NCI-H2171 (cell line): Measurements from ENCODE around the gene MXRA7.

Experiments
- DNase-seq: peaks from one replicate; lab custom pipeline; 2025; lab: John Stamatoyannopoulos, UW

Gene MXRA7

DNA sequence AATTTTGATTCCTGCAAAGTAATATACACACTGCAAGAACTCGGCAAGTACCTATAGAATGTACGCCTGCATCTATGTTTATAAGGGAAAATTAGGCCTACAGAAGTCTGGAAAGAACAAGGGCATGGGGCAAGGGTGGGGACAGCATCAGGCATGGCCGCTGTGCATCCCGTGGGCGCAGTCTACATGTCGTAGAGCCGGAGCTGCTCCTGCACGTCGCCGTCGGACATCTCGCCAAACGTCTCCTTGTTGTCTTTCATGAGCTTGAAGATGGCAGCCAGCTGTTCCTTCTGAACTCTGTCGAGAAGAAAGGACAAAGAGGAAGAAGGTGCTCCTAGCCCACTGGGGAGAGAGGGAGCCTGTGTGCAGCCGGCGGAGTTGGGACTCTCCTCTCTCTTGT is 33.4 kb downstream of the MXRA7 start:
- DNase-seq: no peak

DNA sequence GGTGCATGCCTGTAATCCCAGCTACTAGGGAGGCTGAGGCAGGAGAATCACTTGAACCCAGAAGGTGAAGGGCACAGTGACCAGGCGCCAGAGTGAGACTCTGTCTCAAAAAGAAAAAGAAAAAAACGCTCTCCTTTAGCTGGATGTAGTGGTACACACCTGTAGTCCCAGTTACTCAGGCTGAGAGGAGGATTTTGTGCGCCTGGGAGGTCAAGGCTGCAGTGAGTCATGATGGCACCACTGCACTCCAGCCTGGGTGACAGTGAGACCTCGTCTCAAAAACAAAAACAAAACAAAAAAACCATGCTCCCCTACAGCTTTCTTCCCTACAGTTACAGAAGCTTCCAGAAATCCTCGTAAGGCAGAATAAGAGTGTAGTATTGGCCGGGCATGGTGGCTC is 34.1 kb downstream of the MXRA7 start:
- no peak for DNase-seq

DNA sequence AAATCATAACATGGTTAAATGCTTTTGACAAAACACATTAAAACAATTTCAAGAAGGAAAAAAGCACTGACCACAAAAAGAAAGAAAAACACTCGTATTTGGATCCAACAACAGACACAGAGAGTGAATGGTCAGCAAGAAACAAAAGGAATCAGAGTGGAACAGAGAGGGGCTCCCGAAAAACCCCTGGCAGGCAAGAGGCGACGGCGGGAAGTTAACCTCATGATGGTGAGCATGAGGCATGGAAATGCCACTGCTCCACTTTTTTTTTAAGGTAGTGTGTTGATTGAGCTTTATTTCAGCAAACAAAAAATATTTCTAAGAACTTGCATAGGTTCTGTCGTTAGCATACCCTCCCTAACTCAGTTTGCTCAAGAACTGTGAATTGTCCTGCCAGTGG is 35.1 kb downstream of the MXRA7 start:
- no peak for DNase-seq

DNA sequence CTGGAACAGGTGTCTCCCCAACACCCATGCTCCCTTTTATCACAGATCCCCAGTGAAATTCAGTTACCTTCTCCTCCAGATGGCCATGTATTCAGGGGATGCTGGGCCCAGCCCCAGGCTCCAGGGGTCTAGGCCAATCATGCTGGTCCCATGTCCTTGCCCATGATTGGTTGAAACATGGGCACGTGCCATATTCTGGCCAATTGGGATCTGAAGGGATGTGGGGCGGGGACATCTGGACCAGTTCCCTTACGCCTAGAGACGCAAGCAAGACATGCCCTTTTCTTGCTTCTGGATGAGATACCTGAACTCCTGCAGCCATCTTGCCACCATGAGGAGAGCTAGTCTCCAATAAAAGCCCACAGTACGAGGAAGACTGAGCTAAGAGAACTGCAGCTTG is 36.2 kb downstream of the MXRA7 start:
- DNase-seq: no peak

DNA sequence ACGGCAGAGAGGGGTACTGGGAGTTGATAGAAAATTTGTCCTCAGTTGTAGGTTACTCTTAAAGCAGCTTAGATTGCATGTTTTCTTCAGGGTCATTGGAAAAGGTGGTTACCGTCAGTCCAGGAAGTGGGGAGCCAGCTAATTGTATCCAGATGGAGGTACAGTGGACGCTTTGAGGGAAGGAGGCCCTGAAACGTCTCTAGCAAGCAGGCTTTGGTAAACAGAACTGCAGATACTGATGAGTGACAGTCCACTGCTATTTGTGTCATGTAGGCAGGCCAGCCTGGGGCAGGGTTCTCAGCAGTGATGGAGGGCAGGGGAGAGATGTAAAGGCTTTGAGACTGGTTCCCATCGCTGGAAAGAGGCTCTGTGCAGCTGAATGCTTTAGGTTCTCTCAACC is 37.0 kb downstream of the MXRA7 start:
- no peak for DNase-seq

DNA sequence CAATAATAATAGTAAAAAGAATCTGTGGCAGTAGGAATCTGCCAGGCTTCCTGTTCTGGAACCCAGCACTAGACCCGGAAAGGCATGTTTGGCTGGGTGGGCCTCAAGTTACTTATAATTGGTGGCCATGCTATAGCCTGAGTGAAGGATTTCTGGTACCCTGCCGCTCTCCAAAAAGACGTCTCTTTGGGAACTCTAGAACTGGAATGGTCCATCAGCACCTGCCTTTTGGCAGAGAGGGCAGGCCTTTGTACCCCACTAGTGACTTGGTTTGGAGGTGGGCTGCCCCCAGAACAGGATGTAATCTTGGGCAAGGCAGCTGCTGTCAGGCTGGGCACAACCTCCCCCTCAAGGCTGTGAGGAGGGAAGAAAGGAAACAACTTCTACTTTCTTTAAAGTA is 37.9 kb downstream of the MXRA7 start:
- no peak for DNase-seq

DNA sequence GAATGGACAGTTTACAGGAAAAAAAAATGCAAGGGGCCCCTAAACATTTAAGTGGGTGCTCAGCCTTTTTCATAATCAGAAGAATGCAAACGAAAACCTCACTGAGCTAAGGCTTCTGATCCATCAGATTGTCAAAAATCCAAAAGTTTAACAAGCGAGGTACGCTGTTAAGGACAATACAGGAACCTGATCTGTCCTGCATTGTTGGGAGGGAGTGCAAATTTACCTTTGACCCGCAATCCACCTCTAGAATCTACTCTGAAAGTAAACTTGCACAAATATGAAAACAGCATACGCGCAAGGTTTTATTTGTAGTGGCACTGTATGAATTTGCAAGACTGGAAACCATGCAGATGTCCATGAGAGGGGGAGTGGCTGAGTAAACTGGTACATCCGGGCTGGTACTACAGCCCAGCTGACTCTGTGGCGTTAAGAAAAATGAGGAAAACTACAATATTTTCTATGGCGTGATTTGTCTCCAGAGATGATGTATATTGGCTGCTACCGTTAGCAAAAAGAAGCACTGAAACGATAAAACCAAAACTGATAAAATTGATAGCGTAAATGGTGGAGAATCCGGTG is 38.4 kb downstream of the MXRA7 start:
- DNase-seq: no peak

DNA sequence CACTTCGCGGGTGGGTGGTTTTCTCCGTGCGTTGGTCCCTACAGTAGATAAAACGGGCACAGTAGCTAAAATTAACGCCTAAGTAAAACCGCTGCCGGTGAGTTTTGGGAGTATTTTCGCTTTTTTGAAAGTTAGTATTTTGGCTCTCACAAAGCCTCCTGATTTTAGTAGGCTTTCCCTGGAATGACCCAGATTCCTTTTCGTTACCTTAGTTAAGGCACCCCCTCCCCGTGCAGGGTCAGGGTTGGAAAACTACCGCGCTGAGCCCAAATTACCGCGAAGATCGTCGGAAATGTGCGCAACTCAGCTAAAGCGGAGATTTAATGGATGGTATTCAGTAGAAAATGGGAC is 38.9 kb downstream of the MXRA7 start:
- DNase-seq: no peak

DNA sequence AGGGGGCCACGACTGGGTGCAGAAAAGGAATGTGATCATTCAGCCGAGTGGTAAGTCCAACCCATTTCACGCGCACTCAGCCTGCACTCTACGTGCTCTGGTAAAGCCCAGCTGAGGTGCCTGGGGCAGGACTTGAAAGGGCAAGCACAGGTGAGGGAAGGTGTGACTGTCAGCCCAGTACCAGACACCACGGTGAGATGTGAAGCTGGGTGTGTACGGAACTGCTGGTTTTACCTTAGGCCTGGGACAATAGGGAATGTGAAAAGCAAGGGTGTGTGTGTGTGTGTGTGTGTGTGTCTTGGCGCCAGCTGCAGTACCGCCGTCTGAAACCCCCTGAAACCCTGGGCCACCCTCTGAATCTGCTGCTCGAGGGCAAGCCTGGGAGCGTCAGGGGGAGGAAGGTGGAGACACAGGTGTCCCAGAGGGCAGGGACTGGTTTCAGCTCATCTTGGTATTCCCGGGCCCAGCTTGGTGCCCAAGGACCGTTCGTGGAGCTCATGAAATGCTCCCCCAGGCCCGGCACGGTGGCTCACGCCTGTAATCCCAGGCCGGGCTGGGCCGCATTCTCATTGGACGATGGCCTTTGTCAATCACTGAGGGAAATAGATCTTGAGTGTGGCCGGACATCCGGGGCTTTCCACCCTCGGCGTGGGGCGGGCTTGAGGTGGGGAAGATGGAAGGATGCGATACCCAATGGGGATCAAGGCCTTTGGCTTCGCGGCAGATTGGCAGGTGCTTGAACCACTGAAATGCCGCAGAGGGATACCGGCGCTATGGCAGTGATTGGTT is 39.4 kb downstream of the MXRA7 start:
- DNase-seq: peak; percentile 100

DNA sequence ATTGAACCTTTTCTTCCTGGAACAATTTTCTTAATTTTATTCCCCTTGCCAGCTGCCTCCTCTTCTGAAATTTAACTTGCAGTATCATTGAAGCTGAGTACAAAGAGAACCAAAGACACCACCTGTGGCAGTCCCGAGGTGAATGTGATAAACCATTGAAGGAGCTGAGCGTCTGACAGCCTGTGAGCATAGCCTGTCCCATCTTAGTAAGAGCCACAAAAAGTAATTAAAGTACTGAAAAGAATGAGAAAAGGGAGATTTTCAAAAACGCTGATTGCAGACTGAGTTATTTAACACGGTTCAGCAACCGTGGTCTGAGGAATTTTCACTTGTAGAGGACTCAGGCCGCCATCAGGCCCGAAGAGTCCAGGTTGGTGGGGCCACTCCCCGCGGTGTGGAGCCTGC is 40.0 kb downstream of the MXRA7 start:
- DNase-seq: no peak

DNA sequence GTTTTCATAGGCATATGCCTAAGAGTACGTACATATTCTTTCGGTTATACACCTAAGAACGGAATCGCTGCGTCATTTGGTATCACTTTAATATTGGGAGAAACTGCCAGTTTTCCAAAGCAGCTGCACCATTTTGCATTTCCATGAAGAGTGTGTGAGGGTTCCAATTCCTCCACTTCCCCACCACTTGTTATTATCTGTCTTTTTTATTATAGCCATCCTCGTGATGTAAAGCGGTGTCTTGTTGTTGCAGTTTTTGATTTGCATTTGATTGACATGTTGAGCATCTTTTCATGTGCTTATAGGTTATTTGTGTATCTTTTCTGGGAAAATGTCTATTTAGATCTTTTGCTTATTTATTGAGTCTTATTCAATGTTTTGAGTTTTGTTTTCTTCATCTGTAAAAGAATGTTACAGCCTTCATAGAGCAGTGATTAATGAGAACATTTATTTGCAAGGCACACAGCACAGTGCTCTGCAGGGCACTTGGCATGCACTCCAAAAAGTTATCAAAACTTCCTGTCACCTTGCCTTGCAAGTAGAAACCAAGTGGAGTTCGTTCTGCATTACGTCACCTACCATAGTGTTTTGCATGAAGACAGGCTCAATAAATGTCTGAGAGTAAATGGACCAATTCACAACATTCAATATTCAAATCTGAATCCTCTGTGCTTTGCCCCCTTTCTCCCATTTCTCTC is 40.6 kb downstream of the MXRA7 start:
- no peak for DNase-seq

DNA sequence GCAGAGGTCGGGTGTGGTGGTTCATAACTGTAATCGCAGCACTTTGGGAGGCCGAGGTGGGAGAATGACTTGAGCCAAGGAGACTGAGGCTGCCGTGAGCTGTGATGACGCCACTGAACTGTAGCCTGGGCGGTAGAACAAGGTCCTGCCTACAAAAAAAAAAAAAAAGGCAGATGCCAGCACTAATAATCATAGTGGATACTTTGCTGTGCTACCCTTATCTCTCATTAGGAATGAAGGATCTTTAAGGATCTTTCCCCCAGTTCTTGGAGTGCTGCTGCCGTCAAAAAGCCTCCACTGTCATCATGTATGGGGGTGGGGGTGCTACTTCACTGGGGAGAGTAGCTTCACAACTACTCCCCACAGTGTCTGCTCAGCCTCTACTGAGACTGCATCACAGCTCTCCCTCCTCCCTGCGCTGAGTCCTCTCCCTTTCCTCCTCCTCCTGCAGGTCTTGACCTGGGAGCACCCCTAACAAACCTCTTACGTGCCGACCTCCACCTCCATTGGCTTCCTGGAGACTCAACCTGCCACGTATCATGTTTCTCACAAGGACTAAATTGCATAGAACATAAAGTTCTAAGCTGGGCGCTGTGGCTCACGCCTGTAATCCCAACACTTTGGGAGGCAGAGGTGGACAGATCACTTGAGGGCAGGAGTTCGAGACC is 42.8 kb downstream of the MXRA7 start:
- DNase-seq: no peak

DNA sequence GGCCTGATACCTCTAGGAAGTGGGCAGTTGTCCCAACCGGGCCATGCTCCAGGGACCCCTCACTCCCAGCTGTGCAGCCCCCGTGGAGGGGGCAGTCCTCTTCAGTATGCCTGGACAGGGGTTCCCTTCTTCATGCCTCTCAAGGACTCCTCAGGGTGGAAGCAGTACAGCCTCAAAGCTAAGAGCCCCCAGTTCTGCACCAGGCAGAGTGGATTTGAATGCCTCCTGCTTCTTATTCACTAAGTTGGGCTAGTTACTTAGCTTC is 43.3 kb downstream of the MXRA7 start:
- DNase-seq: no peak

DNA sequence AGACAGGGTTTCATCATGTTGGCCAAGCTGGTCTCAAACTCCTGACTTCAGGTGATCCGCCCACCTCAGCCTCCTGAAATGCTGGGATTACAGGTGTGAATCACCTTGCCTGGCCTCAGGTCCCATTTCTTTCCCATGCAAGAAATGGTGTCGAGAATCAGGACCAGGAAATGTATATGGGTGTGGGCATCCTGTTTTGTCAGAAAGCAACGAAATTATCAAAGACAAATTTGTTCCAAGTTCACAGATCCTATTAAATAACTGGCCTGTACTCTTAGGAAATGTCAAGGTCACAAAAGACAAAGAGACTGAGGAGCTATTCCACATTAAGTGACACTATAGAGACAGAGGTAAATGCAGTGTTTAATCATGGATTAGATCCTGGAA is 50.1 kb downstream of the MXRA7 start:
- no peak for DNase-seq

DNA sequence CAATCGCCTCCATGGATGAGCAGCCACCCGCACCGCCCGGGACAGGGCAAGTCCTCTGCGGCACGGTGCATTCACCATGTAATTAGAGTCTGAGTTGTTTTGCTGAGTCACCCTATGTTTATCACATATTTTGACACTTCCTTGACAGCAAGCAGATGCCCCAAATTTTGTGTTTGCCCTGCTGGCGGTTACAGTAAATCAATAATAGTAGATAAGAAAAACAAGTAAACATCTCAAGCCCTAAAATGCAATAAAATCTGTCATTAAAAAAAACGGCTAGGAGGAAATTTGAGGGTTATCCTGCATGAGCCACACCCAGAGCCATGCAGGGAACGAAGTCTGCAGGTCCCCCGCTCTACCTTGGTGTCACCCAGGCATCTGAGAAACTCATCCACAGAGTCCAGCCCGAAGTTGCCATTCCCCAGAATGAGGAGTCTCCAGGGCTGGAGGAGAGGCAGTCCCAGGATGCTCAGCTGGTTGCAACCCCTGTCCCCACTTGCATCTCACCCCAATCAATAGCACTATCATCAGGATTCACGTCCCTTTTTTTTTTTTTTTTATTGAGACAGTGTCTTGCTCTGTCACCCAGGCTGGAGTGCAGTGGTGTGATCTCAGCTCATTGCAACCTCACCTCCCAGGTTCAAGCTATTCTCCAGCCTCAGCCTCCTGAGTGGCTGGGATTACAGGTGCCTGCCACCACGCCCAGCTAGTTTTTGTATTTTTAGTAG is 50.7 kb downstream of the MXRA7 start:
- peak; percentile 42 for DNase-seq

DNA sequence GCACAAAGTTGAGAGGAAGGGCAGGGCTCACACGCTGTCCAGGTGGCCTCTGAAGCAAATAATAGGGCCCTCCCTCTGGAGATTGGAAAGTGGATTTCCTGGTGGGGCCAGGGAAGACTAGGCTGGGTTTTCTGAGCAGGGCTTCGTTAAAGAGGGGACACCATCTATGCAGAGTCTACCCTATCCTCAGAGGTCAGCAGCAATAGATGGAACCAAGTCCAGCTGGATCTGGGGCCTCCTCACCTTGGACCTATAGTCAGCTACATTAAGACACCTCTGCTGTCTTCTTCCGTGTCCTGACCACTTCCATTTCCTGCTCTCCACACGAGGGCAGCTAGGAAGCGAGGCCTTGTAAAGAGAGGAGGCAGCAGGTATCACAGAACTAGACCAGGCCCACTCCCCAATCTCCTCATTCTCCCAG is 52.5 kb downstream of the MXRA7 start:
- DNase-seq: no peak

DNA sequence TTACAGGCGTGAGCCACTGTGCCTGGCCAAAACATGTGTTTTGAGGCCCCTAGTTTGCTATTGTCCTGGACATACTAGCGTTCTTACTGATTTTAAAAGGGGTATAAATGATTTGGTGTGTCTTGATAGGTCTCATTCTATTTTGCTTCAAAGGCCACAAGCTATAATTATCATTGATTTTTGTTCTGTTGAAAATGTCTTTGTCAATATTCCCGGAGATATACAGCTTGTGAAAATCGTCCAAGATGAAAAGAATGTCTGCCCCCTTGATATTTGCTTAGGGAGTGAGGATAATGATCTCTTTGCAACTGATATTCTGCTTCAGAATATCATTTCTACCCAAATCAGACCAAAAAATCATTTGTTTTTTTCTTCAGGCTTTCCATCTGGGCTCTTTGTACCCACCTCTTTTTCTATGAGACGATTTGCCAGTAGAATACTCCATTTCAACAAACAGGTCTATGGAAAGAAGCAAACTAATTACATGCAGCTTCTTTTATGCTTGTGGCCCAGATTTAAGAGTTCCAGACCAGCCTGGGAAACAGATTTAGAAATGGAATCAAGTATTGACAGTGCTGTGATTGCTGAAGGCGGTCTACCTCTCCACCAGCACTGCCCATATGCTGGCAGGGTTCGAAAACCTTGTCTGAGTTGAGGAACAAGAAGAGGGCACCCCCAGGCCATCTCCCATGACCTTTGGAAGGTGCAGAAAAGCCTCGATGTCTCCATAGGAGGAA is 53.1 kb downstream of the MXRA7 start:
- DNase-seq: no peak

DNA sequence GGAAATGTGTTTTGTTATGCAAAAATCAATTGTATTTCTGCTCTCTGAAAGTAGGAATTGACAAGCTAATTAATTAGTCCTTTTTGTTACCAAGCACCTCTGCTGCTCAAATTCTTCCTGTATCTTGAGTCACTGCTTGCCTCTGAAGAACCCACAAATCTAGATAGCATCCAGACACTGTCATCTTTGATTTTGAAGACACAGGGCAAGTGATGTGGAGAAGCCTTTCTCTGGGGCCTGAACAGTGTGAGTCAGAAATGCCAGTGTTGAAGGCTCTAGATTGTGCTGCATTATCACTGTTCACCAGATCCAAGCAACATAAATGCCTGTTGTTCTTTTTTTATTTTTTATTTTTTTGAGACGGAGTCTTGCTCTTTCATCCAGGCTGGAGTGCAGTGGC is 56.4 kb downstream of the MXRA7 start:
- DNase-seq: no peak

DNA sequence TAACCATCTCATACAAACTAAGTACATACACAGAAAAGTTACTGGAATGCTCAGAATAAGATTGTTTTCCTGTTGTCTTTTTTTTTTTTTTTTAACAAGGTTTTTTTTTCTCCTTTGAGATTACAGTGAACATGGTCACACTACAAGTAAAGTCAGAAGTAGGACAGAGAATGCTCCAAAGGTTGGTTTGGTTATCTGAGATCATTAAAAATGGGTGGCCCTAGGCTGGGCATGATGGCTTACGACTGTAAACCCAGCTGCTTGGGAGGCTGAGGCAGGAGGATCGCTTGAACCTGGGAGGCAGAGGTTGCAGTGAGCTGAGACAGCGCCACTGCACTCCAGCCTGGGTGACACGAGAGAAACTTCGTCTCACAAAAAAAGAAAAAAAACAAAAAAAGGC is 60.3 kb downstream of the MXRA7 start:
- no peak for DNase-seq

DNA sequence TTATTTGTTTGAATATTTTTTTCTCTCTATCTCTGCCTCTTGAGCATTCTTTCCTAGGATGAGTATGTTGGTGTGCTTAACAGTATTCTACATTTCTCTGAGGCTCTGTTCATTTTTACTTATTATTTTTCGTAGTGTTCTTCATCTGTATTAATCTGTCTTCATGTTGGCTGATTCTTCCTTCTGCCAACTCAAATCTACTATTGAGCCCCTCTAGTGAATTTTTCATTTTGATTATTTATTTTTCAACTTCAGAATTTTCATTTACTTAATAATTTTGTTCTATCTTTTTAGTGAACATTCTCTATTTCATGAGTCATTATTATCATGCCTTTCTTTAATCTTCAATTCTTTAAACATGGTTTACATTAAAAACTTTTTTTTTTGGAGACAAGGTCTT is 64.1 kb downstream of the MXRA7 start:
- DNase-seq: no peak

DNA sequence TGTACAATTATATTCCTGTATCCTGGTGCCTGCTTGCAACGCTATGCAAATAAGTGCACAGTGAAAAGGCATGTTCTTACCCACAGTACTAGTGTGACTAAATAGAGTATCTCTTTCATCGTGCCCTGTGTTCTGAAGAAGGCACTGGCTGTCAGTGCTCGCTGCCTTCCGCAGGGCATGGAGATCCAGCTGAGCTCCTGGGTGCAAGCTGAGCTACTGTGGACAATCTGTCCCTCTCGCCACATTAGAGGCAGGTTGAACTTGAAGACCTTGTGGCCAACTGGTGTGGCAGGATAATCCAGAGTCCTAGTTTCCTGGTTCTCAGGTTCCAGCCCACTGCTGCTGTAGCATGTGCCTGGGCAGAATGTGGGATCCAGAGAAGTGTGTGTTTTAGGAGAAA is 65.3 kb downstream of the MXRA7 start:
- DNase-seq: no peak

DNA sequence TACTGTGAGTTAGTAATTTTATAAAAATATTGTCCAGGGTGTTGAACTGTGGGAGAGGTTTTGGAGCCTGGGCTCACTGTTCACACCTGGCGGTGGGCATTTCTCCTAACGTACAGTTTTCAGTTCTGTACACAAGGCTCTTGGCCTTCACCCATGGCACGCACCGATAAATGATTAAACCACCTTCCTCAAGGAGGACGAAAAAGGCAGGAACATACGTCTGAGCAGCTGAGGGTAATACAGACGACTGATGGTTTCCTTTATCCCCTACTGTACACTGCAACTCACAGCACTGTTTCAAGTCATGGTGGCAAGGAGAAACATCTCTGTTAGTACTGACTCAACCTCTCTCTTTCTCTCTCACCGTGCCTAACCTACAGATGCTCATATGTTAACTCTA is 65.8 kb downstream of the MXRA7 start:
- DNase-seq: no peak
